NB4 (cell line): Measurements from ENCODE around the gene COX10.

Experiments
- DNase-seq: peaks from one replicate; pipeline ENCODE4 v3.0.0; 2010; ENCODE audit warnings: low read depth
- H3K4me3 ChIP-seq: one replicate; pipeline ENCODE4 v1.5.1; 2011; ENCODE audit warnings: mild to moderate bottlenecking, low read depth, low read length, moderate library complexity
- MYC ChIP-seq: IDR thresholded peaks from 2 replicates; pipeline ENCODE4 v1.6.1; 2011; ENCODE audit warnings: low read depth, low read length
- POLR2A ChIP-seq: IDR thresholded peaks from 2 replicates; pipeline ENCODE4 v1.6.1; 2011; ENCODE audit warnings: mild to moderate bottlenecking; ENCODE audit not compliant: insufficient read length; ENCODE audit errors: extremely low read depth
- TF ChIP-seq, protein P1 (sequence below): IDR thresholded peaks from 2 replicates; pipeline ENCODE4 v1.6.1; 2011; ENCODE audit warnings: low read depth, low read length
- TF ChIP-seq, protein P2 (sequence below): IDR thresholded peaks from one replicate; pipeline ENCODE4 v1.5.1; 2012; ENCODE audit warnings: low read depth, low read length

The COX10 gene

DNA sequence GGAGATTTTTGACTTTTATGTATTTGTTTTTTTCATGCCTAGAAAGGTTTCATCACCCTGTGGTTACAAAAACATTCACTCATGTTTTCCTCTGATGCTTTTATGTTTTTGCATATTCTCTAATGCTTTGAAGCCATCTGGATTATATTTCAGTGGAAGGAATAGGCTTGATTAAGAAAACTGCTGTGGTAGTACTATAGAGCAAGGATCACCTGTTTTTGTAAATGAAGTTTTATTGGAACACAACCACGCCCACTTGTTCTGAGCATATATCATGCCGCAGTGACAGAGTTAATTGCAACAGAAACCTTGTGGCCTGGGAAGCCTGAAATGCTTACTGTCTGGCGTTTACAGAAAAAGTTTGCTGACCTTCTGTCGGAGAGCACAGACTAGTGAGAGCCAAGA lies 11.5 kb downstream of the COX10 start:
- no peak for DNase-seq
- TF ChIP-seq, protein P1, sequence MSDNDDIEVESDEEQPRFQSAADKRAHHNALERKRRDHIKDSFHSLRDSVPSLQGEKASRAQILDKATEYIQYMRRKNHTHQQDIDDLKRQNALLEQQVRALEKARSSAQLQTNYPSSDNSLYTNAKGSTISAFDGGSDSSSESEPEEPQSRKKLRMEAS: no peak
- TF ChIP-seq, protein P2, sequence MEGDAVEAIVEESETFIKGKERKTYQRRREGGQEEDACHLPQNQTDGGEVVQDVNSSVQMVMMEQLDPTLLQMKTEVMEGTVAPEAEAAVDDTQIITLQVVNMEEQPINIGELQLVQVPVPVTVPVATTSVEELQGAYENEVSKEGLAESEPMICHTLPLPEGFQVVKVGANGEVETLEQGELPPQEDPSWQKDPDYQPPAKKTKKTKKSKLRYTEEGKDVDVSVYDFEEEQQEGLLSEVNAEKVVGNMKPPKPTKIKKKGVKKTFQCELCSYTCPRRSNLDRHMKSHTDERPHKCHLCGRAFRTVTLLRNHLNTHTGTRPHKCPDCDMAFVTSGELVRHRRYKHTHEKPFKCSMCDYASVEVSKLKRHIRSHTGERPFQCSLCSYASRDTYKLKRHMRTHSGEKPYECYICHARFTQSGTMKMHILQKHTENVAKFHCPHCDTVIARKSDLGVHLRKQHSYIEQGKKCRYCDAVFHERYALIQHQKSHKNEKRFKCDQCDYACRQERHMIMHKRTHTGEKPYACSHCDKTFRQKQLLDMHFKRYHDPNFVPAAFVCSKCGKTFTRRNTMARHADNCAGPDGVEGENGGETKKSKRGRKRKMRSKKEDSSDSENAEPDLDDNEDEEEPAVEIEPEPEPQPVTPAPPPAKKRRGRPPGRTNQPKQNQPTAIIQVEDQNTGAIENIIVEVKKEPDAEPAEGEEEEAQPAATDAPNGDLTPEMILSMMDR: no peak
- TF ChIP-seq POLR2A (no peak), MYC (no peak)
- H3K4me3 ChIP-seq: no peak overlapping the region

DNA sequence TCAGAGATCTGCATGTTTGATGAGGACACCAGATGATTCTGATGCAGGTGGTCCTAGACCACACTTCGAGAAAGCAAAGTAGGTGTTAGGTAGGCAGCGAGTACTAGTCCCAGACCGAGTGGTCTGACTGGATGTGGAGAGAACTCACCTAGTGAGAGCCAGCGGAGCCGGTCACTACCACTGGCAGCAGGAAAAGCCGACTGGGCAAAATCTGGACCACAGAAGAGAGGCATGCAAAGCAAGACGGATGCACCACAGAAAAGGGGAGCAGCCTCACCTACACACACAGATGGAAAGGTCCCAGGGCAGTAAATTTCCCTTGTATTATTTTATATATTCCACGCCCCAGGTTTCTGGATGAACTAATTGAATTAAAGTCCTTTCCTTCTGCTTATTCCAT lies 13.5 kb downstream of the COX10 start:
- TF ChIP-seq, protein P1: no peak
- TF ChIP-seq, protein P2: no peak
- TF ChIP-seq POLR2A: no peak
- no peak for TF ChIP-seq MYC
- DNase-seq: no peak
- H3K4me3 ChIP-seq: no peak overlapping the region

DNA sequence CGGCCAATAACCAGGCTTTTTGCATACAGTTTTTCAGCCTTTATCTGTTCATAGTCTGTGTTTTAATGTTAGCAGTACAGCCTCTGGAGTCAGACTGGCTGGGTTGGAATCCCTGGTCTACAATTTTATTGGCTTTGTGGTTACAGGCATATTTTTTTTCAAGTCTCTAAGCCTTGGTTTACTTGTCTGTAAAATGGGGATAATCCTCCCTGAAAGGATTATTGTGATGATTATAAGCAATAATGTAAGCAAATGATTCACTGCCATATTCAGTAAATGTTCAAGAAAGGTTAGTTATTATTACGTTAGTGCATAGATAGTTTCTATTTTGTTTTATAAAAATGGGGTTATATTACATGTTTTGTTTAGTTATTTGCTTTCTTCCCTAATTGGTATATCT lies 15.7 kb downstream of the COX10 start:
- H3K4me3 ChIP-seq: no peak overlapping the region
- no peak for DNase-seq
- no peak for TF ChIP-seq MYC
- TF ChIP-seq, protein P1: no peak
- TF ChIP-seq, protein P2: no peak
- TF ChIP-seq POLR2A: no peak

DNA sequence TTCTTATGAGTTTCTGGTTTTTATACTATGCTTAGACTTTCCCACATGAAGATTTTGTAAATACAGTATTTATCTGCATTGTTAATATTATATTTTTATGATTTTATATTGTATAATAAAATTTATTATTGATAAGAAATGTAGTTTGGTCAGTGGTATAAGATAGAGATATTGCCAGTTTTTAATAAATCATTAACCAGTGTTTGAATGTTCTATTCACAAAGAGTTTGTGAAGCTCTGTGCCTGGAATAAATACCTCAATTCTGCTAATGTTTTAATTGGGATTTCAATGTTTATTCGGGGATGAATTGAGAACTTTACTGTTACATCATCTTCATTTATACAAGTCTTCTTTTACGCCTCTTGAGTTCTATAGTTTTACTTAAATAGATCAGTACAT lies 16.9 kb downstream of the COX10 start:
- DNase-seq: no peak
- TF ChIP-seq, protein P1: no peak
- TF ChIP-seq, protein P2: no peak
- TF ChIP-seq POLR2A: no peak
- H3K4me3 ChIP-seq: no peak overlapping the region

DNA sequence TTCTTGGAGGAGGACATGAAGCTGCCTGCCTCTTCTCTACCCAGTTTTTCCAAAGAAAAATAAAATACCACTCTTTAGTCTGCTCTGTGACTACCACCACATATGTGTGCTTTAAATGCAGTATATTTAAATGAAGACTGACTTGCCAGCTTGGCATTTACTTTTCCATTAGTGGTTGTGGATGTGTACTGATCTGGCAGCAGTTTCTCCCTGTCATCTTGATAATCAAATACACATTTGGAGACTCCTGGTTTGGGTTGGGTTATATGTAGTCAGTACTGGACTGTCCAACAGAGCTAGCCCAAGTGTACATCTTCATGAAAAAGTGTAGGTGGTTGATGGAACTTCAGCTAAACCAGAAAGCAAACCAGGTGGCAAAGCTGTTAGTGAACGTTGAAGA lies 19.9 kb downstream of the COX10 start:
- TF ChIP-seq POLR2A: no peak
- TF ChIP-seq, protein P1: no peak
- TF ChIP-seq, protein P2: no peak
- TF ChIP-seq MYC: no peak
- DNase-seq: no peak
- no peak overlapping the region for H3K4me3 ChIP-seq

DNA sequence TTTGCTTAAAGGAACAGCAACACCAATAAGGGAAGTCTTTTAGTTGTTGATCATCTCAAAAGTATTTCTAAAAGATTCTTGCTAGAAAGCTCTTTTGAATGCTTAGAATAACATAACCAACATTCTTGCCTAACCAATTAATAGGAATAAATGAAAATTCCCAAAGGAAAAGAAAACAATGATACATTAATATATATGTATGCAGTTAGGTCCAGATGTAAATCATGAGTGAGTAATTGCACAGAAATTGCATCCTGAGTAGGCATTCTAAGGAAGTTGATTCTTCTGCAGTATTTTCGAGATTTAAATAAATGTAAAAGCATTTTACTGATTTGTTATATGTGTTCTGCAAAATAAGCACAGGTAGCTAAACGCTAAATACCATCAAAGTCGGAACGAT lies 22.1 kb downstream of the COX10 start:
- no peak for DNase-seq

More for the DNA sequence above, 22.1 kb downstream of the COX10 start:
- no peak overlapping the region for H3K4me3 ChIP-seq
- TF ChIP-seq, protein P1: no peak
- TF ChIP-seq, protein P2: no peak
- TF ChIP-seq MYC: no peak
- no peak for TF ChIP-seq POLR2A
